Lung (tissue), 12 donors: ENCODE results near the gene IL17RD. TPM values are rescaled to one million over a fixed set of nuclear protein-coding genes. Genes with fewer than 3 reads are reported as not detected.

Experiments
- ATAC-seq: fragments of 200-7000 bp; cut with Tn5 transposase; one replicate; pipeline ENCODE4 v1.9.1; 2020; ENCODE audit warnings: moderate number of reproducible peaks; ENCODE audit not compliant: insufficient read depth, low FRiP score
- DNase-seq, 3 donors: peaks; one replicate each; pipeline ENCODE4 v3.0.0-alpha.2; 2013 to 2017
- H3K27ac ChIP-seq, 2 donors: one replicate each; pipeline ENCODE4 v1.5.1; 2013; ENCODE audit warnings: mild to moderate bottlenecking in 2 of 2, moderate library complexity in 2 of 2, control low read depth in 1 of 2, inconsistent platforms in 1 of 2, low read depth in 1 of 2, low read length in 1 of 2
- H3K27me3 ChIP-seq, 3 donors: one replicate each; pipeline ENCODE4 v1.5.1; 2013; ENCODE audit warnings: low read length in 2 of 3; ENCODE audit not compliant: control insufficient read depth in 3 of 3, insufficient read depth in 3 of 3
- H3K36me3 ChIP-seq, 4 donors: one replicate each; pipeline ENCODE4 v1.5.1; 2013; ENCODE audit warnings: low read length in 4 of 4, mild to moderate bottlenecking in 1 of 4, moderate library complexity in 1 of 4; ENCODE audit not compliant: control insufficient read depth in 4 of 4, insufficient read depth in 4 of 4
- H3K4me1 ChIP-seq, 5 donors: one replicate each; pipeline ENCODE4 v1.5.1; 2013; ENCODE audit warnings: low read length in 5 of 5, mild to moderate bottlenecking in 2 of 5, moderate library complexity in 1 of 5; ENCODE audit not compliant: control insufficient read depth in 5 of 5, insufficient read depth in 5 of 5
- H3K4me3 ChIP-seq: one replicate; pipeline ENCODE4 v1.5.1; 2013; ENCODE audit warnings: mild to moderate bottlenecking, control low read depth, moderate library complexity
- H3K9ac ChIP-seq, 2 donors: one replicate each; pipeline ENCODE4 v1.5.1; 2013; ENCODE audit warnings: low read length in 2 of 2, control low read depth in 1 of 2; ENCODE audit not compliant: insufficient read depth in 1 of 2
- H3K9me3 ChIP-seq, 4 donors: one replicate each; pipeline ENCODE4 v1.5.1; 2013; ENCODE audit warnings: low read length in 3 of 4, mild to moderate bottlenecking in 1 of 4, moderate library complexity in 1 of 4; ENCODE audit not compliant: control insufficient read depth in 4 of 4, insufficient read depth in 3 of 4
- WGBS, 2 donors: extraction: QIAGEN DNeasy Blood & Tissue Kit; methylation state at CpG; one replicate each; pipeline ENCODE4 v1.1.7; 2013; 5-methylcytosine and 5-hydroxymethylcytosine counted together
- polyA plus RNA-seq, 2 donors: library from polyadenylated mRNA; stranded (reverse); fragments of 200-250 nt; gene quantifications; one replicate each; pipeline ENCODE4 v1.2.1, GENCODE V29; 2013
- total RNA-seq, 2 donors: library from RNA; depleted of rRNA in 1 of 2; stranded (reverse); fragments of >200 nt in 1 of 2; gene quantifications; one replicate each; pipeline ENCODE4 v1.2.1, GENCODE V29; 2014 to 2021
- TF ChIP-seq, protein P1 (sequence below): IDR thresholded peaks from 2 replicates; pipeline ENCODE4 v1.5.1; 2012; ENCODE audit warnings: mild to moderate bottlenecking; ENCODE audit errors: control extremely low read depth, extremely low read depth
- donor health status: control.
- donor health status: control.
- donor health status: Bipolar disorder and iron deficiency.
- donor health status: healthy.
- donor health status: DM: yes; HTN: yes; CAD: no.

IL17RD gene
- total and polyA plus RNA-seq, 4 donors = 0.22 to 4.8 (median 1.1) TPM

DNA sequence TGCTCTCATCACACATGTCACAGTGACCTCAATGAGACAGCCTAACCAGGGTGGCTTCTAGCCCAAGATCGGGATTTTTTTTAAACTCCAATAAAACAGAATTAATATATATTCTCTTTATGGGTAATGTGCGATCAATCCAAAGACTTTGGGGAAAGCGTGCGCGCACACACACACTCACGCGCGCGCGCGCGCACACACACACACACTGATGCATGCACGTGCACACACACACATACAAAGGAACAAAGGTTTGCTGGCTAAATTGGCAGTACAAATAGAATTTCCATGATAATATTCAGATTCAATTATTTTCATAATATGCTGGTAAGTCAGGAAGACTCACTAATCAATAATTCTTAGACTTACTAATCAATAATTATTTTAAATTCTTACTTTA is 19.3 kb downstream of the IL17RD start:
- Histone ChIP-seq H3K4me1 (peaks cover 0 to 26% (median 6%) of the 10 kb centered on the region in 5 donors), H3K27me3 (no peaks in the 10 kb centered on the region), H3K4me3 (no peak overlapping the region), H3K9ac (no peak overlapping the region), H3K27ac (no peak overlapping the region), H3K36me3 (no peaks in the 10 kb centered on the region), H3K9me3 (no peaks in the 10 kb centered on the region)
- TF ChIP-seq, protein P1, sequence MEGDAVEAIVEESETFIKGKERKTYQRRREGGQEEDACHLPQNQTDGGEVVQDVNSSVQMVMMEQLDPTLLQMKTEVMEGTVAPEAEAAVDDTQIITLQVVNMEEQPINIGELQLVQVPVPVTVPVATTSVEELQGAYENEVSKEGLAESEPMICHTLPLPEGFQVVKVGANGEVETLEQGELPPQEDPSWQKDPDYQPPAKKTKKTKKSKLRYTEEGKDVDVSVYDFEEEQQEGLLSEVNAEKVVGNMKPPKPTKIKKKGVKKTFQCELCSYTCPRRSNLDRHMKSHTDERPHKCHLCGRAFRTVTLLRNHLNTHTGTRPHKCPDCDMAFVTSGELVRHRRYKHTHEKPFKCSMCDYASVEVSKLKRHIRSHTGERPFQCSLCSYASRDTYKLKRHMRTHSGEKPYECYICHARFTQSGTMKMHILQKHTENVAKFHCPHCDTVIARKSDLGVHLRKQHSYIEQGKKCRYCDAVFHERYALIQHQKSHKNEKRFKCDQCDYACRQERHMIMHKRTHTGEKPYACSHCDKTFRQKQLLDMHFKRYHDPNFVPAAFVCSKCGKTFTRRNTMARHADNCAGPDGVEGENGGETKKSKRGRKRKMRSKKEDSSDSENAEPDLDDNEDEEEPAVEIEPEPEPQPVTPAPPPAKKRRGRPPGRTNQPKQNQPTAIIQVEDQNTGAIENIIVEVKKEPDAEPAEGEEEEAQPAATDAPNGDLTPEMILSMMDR = no peak
- ATAC-seq = no peak
- no peak for DNase-seq
- WGBS, 2 donors = 89 to 91% methylated on average over 13 of the region's 13 CpGs

DNA sequence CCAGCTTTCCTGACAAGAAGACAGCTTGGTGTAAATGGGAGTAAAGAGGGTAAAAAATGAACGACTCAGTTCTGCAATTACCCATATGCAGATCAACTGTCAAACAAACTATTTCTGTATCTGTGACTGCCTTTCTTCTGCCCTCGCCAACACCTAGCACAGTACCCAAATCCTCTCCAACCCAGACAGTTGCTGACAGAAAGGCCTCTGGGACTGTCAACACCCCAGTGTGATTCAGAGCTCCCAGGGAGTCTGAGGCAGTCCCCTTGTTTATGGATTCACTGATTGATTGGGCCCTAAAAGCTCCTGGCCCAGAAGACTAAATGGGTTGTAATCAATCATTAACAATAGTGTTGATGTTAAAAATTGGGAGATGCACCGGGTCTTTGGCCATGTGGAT is 20.2 kb downstream of the IL17RD start:
- Histone ChIP-seq H3K27ac (no peak overlapping the region), H3K4me3 (no peak overlapping the region), H3K9me3 (no peaks in the 10 kb centered on the region), H3K9ac (no peak overlapping the region), H3K4me1 (peaks cover 0 to 17% (median 0%) of the 10 kb centered on the region in 5 donors), H3K36me3 (no peaks in the 10 kb centered on the region), H3K27me3 (no peaks in the 10 kb centered on the region)
- 66 to 72% methylated on average over 3 of the region's 3 CpGs for WGBS, 2 donors
- TF ChIP-seq, protein P1 = no peak
- ATAC-seq (no peak), DNase-seq (no peak)

DNA sequence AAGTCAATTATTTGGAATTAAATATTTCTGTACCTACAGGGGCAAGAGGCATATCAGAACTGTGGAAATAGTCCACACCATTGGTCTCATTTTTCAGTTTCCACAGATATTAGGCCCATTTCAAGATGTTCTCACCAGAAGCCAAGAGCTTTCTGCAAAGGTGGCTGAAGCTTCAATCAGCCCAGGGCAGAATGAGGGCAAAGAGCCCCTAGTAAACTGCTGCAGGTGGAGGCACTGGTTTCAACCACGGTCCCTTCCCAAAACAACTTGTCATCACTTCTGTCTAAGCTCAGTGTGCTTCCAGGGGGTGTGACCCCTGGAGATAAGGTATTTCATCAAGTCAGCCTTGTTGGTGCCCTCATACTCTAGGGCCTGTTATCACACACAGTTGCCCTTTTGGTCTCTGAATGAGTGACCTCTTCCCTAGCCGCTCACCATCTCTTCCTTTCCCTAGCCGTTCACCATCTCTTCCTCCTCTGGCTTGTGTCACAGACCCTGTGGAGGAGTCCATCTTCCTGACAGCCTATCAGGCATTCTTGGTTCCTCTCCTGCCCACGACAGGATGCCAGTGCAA is 21.2 kb downstream of the IL17RD start:
- H3K9ac ChIP-seq = no peak overlapping the region
- no peak overlapping the region for H3K4me3 ChIP-seq
- no peaks in the 10 kb centered on the region for H3K27me3 ChIP-seq
- peaks cover 0 to 17% (median 0%) of the 10 kb centered on the region in 5 donors for H3K4me1 ChIP-seq
- no peak for DNase-seq
- H3K27ac ChIP-seq = no peak overlapping the region
- ATAC-seq = no peak
- 59 to 72% methylated on average over 4 of the region's 4 CpGs for WGBS, 2 donors
- no peaks in the 10 kb centered on the region for H3K36me3 ChIP-seq
- no peaks in the 10 kb centered on the region for H3K9me3 ChIP-seq
- TF ChIP-seq, protein P1 = no peak

DNA sequence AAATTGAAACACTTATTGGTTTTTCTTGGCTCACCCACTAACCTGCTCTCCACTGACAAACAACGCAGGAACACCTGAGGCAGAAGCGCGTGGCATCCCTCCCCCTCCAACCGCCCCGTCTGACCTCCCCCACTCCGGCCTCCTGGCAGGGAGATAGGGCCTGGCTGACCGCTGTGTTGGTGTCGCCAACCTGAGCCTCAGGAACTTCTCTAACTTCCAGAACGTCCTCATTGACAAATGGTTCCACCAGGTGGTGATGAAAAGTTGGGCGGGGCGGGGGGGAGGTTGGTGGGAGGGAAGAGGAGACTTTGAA is 22.8 kb downstream of the IL17RD start:
- Histone ChIP-seq H3K27me3 (no peaks in the 10 kb centered on the region), H3K4me1 (peaks cover 0 to 17% (median 0%) of the 10 kb centered on the region in 5 donors), H3K36me3 (no peaks in the 10 kb centered on the region), H3K9ac (no peak overlapping the region), H3K9me3 (no peaks in the 10 kb centered on the region), H3K4me3 (no peak overlapping the region), H3K27ac (no peak overlapping the region)
- no peak for ATAC-seq
- TF ChIP-seq, protein P1 = no peak
- 52 to 66% methylated on average over 11 of the region's 11 CpGs for WGBS, 2 donors
- no peak for DNase-seq
